Hepatocyte (in vitro differentiated cells): ENCODE data around the gene NLRP5. TPM values are rescaled to one million over a fixed set of nuclear protein-coding genes. Genes with fewer than 3 reads are reported as not detected.

Experiments
- DNase-seq: peaks from one replicate; pipeline ENCODE4 v3.0.0-alpha.2; 2016; ENCODE audit warnings: low spot score
- H2AFZ ChIP-seq: fragments of 200-600 bp; sonication (generic); 2 replicates; pipeline ENCODE4 v1.6.0; 2016; ENCODE audit warnings: antibody characterized with exemption, mild to moderate bottlenecking
- H3K27ac ChIP-seq: fragments of 200-600 bp; sonication (generic); 2 replicates; pipeline ENCODE4 v1.5.1; 2016; ENCODE audit warnings: mild to moderate bottlenecking
- H3K27me3 ChIP-seq: fragments of 200-600 bp; sonication (generic); 2 replicates; pipeline ENCODE4 v1.6.1; 2016
- H3K36me3 ChIP-seq: fragments of 200-600 bp; sonication (generic); replicated peaks from 2 replicates; pipeline ENCODE4 v1.5.1; 2016; ENCODE audit warnings: low read depth; ENCODE audit not compliant: insufficient read depth
- H3K4me1 ChIP-seq: fragments of 200-600 bp; sonication (generic); 2 replicates; pipeline ENCODE4 v1.5.1; 2016; ENCODE audit warnings: mild to moderate bottlenecking, moderate library complexity; ENCODE audit not compliant: insufficient read depth
- H3K4me2 ChIP-seq: fragments of 200-600 bp; sonication (generic); 2 replicates; pipeline ENCODE4 v1.6.0; 2016
- H3K4me3 ChIP-seq: fragments of 200-600 bp; sonication (generic); 2 replicates; pipeline ENCODE4 v1.5.1; 2016; ENCODE audit warnings: mild to moderate bottlenecking
- H3K79me2 ChIP-seq: fragments of 200-600 bp; sonication (generic); 2 replicates; pipeline ENCODE4 v1.6.0; 2017; ENCODE audit warnings: mild to moderate bottlenecking
- H3K9me2 ChIP-seq: fragments of 200-600 bp; sonication (generic); replicated peaks from 2 replicates; pipeline ENCODE4 v1.6.0; 2017; ENCODE audit warnings: mild to moderate bottlenecking; ENCODE audit not compliant: insufficient read depth
- H3K9me3 ChIP-seq: fragments of 200-600 bp; sonication (generic); 2 replicates; pipeline ENCODE4 v1.5.1; 2016; ENCODE audit warnings: low read depth, mild to moderate bottlenecking
- H4K20me1 ChIP-seq: fragments of 200-600 bp; sonication (generic); 2 replicates; pipeline ENCODE4 v1.6.0; 2016; ENCODE audit warnings: mild to moderate bottlenecking; ENCODE audit not compliant: insufficient read depth, poor library complexity, severe bottlenecking
- CTCF ChIP-seq: fragments of 200-600 bp; sonication (generic); IDR thresholded peaks from 2 replicates; pipeline ENCODE4 v1.5.1; 2016; ENCODE audit warnings: antibody characterized with exemption, mild to moderate bottlenecking; ENCODE audit not compliant: poor library complexity
- EZH2 ChIP-seq: fragments of 200-600 bp; sonication (generic); IDR thresholded peaks from 2 replicates; pipeline ENCODE4 v1.6.1; 2016; ENCODE audit warnings: antibody characterized with exemption, mild to moderate bottlenecking, borderline replicate concordance
- EZH2phosphoT487 ChIP-seq: fragments of 200-600 bp; sonication (generic); IDR thresholded peaks from one replicate; pipeline ENCODE4 v1.6.1; 2018; ENCODE audit warnings: antibody characterized with exemption, mild to moderate bottlenecking, low read depth, moderate library complexity; ENCODE audit not compliant: unreplicated experiment, severe bottlenecking
- WGBS: methylation state at CpG from one replicate; pipeline ENCODE4 v1.1.6; 2016; ENCODE audit warnings: low lambda C conversion rate; ENCODE audit errors: missing lambda C conversion rate; 5-methylcytosine and 5-hydroxymethylcytosine counted together
- polyA plus RNA-seq: library from polyadenylated mRNA; unstranded; fragments of >200 nt; fragmentation: Nextera tagmentation; extraction: Ambion mirVana; gene quantifications from 2 replicates; pipeline ENCODE4 v1.2.1, GENCODE V29; 2016
- total RNA-seq: library from RNA; depleted of rRNA; stranded (reverse); fragments of >200 nt; gene quantifications from 2 replicates; pipeline ENCODE4 v1.2.3, GENCODE V29; 2014

The NLRP5 gene
- total and polyA plus RNA-seq, 2 experiments from 2014 or later, result not detected

- no peak overlapping the region for H2AFZ ChIP-seq
- WGBS, result 62% methylated on average over 3 of the region's 3 CpGs
- no peak overlapping the region for H3K27ac ChIP-seq
- H3K4me1 ChIP-seq, result no peaks in the 10 kb centered on the region
- H3K4me2 ChIP-seq, result no peak overlapping the region
- no peak overlapping the region for H3K4me3 ChIP-seq
- no peak for DNase-seq
- H3K36me3 ChIP-seq, result no peaks in the 10 kb centered on the region
- no peaks in the 10 kb centered on the region for H4K20me1 ChIP-seq
- H3K27me3 ChIP-seq, result no peaks in the 10 kb centered on the region
- TF ChIP-seq EZH2, result no peak
- no peak for TF ChIP-seq CTCF
- no peak for TF ChIP-seq EZH2phosphoT487
- H3K79me2 ChIP-seq, result no peaks in the 10 kb centered on the region
- H3K9me3 ChIP-seq, result no peaks in the 10 kb centered on the region
- H3K9me2 ChIP-seq, result no peaks in the 10 kb centered on the region
Measured at GRCh38 chr19:56069642-56070041, 83.1 kb downstream of the NLRP5 start.

GRCh38 chr19:56071151-56071550 lies 84.6 kb downstream of the NLRP5 start:
- no peak for DNase-seq
- Histone ChIP-seq H3K79me2 (no peaks in the 10 kb centered on the region), H4K20me1 (no peaks in the 10 kb centered on the region), H3K27ac (no peak overlapping the region), H3K4me3 (no peak overlapping the region), H3K9me2 (no peaks in the 10 kb centered on the region), H3K27me3 (no peaks in the 10 kb centered on the region), H2AFZ (no peak overlapping the region), H3K4me1 (no peaks in the 10 kb centered on the region), H3K9me3 (no peaks in the 10 kb centered on the region), H3K36me3 (no peaks in the 10 kb centered on the region), H3K4me2 (no peak overlapping the region)
- WGBS, result 51% methylated on average over 4 of the region's 4 CpGs
- TF ChIP-seq CTCF (peak; percentile 33), EZH2phosphoT487 (no peak)

GRCh38 chr19:56076498-56076897 lies 89.9 kb downstream of the NLRP5 start:
- Histone ChIP-seq H3K4me2 (no peak overlapping the region), H3K36me3 (no peaks in the 10 kb centered on the region), H3K27me3 (no peaks in the 10 kb centered on the region), H2AFZ (no peak overlapping the region), H3K27ac (no peak overlapping the region), H3K9me3 (no peaks in the 10 kb centered on the region), H3K4me3 (no peak overlapping the region), H3K79me2 (no peaks in the 10 kb centered on the region), H4K20me1 (no peaks in the 10 kb centered on the region), H3K4me1 (peaks cover 9% of the 10 kb centered on the region), H3K9me2 (no peaks in the 10 kb centered on the region)
- peak; percentile 73 for DNase-seq
- 13% methylated on average over 5 of the region's 5 CpGs for WGBS
- TF ChIP-seq CTCF (peak; percentile 75), EZH2phosphoT487 (no peak)

GRCh38 chr19:56079609-56080008 lies 93.0 kb downstream of the NLRP5 start:
- WGBS, result 85% methylated on average over 7 of the region's 7 CpGs
- no peak overlapping the region for H3K4me2 ChIP-seq
- H3K27me3 ChIP-seq, result no peaks in the 10 kb centered on the region
- H3K27ac ChIP-seq, result no peak overlapping the region
- H3K79me2 ChIP-seq, result no peaks in the 10 kb centered on the region
- no peak overlapping the region for H2AFZ ChIP-seq
- H3K36me3 ChIP-seq, result no peaks in the 10 kb centered on the region
- no peak for DNase-seq
- TF ChIP-seq EZH2 (no peak), EZH2phosphoT487 (no peak), CTCF (no peak)
- no peaks in the 10 kb centered on the region for H3K9me2 ChIP-seq
- no peak overlapping the region for H3K4me3 ChIP-seq
- H3K4me1 ChIP-seq, result peaks cover 9% of the 10 kb centered on the region
- H3K9me3 ChIP-seq, result no peaks in the 10 kb centered on the region
- H4K20me1 ChIP-seq, result no peaks in the 10 kb centered on the region
